NOMO-1 (cell line): ENCODE results near the gene CCNL2.
A peak's percentile ranks its signal among the peaks of the same experiment; 100 is the strongest.

Experiments used
- DNase-seq, 2 experiments: peaks; one replicate each; lab custom pipeline; 2025; ENCODE audit not compliant: unreplicated experiment in 2 of 2; lab: John Stamatoyannopoulos, UW

The CCNL2 gene

DNA sequence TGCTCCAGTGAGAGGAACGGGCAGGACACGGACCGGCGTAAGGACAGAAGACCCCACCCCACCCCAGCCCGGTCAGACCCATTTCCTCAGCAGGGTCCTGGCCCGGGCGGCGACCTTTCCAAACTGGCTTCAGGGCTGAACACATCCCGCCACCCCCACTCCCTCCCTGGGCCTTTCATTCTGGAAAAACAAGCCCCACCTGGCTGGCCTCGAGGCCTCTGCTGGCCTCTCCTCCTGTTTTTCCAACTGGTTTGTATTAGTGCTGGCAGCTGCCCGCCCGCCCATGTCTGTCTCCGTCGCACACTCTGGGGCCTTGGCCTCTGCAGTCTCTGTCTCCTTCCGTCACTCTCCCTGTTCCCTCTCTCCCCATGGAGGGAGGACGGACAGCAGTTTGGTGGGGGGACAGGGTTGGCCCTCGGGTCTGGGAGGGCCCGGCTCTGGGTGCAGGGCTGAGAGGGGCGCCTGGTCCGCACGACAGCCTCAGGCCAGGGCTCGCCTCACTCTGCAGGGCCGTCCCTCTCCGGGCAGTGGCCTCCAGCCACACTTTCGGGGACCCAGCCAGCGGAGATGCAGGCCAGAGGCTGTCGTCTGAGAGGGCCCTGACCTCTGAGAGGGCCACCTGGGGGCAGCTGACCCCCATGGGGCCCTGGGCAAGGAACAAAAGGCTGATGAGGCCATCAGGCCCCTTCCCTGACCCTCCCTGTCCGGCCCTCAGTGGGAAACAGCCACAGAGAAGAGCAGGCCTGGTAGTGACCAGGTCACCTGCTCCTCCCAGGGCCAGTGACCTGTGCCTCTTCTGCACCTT lies 39.3 kb downstream of the CCNL2 start:
- DNase-seq, result no peak

DNA sequence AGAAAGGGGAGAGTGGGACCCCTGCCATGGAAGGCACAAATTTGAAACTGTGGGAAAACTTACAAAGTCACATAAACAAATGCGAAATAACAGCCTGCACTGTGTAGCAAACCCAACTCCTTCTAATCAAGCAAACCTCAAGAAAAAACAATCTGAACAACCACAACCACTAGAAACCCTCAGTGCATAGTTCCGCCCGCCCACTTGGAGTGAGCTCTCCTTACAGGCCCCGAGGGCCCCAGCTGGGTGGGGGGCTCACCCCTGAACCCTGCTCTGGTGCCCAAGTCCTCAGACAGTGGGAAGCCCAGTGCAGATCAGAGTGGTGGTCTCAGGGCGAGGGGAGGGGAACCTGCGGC lies 39.8 kb downstream of the CCNL2 start:
- no peak for DNase-seq

DNA sequence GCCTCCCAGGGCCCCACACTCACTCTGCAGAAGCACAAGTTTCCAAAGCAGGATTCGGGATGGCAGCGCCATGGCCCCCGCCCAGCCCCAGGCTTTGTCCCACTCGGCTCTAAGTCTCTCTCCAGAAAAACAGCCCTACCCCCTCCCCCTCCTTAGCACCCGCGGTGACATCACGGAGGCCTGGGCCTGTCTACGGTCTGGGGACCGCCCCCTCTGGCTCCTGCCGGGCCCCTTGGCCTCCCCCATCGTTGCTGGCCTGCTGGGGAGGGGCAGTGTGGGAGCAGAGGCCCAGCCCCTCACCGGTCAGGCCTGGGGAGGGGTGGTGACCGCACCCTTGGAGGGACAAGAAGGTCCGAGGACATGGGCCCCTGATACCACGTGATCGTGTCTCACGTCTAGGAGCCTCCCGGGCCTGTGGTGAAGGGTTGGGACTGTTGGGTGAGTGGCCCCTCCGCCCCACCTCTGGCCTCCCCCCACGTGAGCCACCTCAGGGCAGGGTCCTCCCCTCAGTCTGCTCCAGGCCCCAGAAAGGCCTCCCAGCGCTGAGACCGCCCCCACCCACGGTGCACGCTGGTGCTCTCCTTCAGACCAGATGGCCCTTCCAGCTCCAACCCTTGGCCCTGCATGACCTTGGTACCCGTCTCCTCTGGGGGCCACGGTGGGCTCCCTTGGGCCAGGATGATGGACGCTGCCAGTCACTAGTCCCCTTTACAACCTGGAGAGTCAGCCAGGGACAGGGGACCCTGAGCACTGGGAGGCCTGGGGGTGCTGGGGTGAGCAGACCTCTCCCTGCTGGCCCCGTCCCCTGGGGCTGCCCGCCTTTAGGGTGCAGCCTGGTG lies 40.5 kb downstream of the CCNL2 start, which contains the start of gene MXRA8:
Gene MXRA8 (minus strand): TSS at position 123 of the 839 bp plus-strand sequence. CDS start 51 bp downstream, at position 72.
- peak in 1 of 2 experiments; percentile 30 for DNase-seq

DNA sequence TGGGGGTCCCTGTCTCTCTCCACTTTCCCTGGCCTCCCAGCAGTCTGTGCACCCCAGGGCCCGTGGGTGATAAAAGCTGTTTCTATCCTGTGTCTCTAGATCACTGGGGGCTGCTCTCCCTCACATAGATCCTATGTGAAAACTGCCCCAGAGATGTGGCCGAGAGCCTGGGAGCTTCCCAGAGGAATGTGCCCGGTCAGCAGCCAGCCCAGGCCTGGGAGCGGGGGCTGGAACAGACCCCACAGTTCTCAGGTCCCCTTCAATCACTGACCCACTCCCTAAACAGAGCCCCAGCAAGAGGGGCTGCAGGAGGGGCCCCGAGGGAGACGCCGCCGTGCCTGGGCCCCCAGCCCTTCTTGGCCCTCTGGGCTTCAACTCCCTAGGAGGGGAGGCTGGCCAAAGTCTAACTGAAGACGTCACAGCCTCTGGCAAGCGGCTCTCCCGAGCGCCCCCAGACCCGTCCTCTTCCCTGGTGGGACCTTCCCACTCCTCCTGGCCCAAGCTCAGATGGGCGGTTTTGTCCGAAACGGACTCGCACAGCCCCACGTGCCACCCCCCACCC lies 41.2 kb downstream of the CCNL2 start:
- DNase-seq, result no peak

DNA sequence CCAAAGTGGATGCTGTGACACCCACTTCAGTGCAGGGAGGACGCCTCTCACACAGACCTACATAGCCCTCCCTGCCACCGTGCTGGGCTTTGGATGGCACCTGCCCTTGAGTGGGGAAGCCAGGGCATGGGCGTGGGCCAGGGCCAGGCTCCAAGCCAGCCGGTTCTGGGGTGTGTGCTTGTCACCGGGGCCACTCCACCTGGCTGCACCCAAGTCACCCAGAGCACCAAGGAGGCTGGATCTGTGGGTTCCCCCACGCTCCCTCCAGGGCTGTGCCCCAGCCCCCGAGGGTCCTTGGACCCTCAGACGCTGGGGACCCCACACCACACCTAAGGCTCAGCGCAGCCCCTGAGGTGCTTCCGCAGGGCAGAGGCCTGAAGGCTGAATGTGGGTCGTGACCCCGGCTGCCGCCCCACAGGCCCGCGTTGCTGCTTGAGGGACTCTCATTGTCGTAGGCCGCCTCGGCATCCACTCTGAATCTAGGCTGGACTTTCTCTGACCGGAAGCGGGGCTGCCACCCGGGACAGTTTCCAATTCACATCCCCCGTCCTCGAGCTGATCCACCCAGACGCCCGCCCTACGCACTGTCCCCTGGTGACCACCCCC lies 42.2 kb downstream of the CCNL2 start:
- DNase-seq, result no peak

DNA sequence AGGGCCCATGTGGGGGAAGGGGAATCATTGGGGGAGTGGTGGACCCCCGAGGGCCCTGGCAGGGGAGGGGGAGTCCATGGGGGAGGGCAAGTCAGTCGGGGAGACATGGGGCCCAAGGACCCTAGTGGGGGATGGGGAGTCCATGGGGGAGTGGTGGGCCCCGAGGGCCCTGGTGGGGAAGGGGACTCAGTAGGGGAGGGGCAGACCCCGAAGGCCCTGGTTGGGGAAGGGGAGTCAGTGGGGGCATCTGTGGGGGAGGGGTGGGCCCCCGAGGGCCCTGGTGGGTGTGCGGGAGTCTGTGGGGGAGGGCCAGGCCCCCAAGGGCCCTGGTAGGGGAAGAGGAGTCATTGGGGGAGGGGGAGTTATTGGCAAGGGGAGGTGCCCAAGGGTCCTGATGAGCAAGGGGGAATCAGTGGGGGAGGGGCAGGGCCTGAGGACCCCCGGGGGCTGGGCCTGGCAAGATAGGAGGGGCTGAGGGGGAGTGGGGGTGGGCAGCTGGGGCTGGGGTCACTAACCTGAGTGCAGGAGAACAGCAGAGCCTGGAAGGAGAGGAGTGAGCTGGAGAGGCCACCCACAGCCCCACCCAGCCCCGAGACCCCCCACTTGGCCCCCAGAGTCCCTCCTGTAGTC lies 42.9 kb downstream of the CCNL2 start:
- no peak for DNase-seq

DNA sequence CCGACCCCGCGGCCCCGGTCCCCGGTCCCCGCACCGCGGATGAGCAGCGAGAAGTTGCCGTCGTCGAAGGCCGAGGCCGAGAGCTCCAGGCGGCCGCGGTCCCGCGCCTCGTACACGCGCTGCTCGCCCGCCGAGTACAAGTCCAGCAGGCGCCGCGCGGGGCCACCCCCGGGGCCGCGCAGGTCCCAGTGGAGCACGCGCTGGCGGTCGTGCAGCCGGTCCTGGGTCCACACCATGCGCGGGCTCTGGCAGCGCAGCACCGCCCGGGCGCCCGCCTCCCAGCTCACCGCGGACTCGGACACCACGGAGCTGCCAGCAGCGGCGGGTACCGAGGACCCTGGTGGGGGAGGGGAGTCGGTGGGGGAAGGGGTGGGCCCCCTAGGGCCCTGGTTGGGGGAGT lies 43.7 kb downstream of the CCNL2 start:
- DNase-seq, result peak; percentile 34 to 48

DNA sequence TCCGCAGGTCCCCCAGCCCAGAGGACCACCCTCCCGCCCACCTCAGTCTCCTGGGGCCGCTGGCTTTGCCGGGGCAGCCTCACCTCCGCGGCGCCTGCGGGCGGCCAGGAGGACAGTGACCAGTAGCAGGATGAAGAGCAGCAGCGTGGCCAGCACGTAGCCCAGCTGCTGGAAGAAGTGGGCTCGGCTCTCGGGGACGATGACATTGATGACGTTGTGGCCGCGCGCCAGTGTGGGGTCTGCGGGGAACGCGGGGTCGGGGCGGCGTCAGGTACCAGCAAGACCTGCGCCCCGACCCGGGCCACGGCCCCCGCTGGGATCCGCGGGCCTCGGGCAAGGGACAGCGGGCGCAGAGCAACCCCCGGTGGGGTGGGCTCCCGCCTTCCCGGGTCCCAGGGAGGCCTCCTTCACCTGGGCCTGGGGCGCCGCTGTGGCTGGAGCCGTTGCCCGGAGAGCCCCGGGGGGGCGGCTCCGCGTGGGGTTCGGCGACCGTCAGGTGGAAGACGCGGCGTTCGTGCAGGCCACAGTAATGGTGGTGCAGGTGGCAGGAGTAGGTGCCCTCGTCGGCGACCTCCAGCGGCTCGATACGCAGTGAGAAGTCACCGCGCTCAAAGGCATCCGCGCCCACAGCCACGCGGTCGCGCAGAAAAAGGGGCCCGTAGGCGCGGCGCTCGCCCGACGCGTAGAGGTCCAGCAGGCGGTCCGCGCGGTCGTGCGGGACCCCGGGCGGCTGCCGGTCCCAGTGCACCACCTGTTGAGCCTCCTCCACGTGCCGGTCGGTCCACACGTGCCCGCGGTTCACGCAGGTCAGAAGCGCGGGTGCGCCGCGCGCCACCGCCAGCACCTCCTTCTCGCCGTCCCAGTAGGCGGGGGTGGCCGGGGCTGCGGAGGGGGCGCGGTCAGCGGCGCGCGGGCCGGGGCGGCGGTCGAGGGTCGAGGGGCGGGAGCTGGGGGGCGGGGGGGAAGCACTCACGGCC lies 44.6 kb downstream of the CCNL2 start:
- DNase-seq, result no peak

DNA sequence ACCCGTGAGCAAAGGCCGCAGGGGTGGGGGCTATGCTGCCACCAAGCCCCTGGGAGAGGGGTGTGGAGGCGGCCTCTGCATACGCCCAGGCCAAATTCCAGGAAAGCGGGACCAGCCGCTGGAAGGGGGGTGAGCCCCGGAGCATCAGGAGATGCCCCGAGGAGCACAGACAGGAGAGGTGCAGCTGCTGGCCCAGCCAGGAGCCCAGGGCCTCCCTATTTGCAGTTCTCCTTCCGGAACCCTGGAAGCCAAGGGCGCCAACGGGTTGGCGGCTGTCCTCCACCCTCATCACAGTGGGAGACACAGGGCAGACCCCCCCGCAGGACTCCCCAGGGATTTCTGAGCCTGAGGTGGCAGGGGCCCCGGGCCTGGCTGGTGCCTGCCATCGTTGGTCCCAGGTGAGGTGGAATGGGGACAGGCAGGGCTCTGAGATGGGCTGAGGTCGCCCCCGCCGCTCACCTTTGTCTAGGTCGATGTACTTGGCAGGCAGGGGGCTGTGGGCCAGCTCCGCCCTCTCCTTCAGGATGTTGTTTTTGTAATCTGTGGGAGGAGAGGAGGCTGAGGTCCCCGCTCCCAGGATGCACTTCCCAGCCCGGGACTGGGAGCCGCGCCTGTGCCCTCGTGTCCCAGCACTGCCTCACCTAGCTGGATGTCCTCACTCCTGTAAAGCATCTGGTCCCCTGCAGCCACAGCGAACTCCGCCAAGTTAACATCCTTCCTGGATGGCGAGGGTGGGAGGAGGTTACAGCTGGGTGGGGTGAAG lies 45.6 kb downstream of the CCNL2 start:
- no peak for DNase-seq

DNA sequence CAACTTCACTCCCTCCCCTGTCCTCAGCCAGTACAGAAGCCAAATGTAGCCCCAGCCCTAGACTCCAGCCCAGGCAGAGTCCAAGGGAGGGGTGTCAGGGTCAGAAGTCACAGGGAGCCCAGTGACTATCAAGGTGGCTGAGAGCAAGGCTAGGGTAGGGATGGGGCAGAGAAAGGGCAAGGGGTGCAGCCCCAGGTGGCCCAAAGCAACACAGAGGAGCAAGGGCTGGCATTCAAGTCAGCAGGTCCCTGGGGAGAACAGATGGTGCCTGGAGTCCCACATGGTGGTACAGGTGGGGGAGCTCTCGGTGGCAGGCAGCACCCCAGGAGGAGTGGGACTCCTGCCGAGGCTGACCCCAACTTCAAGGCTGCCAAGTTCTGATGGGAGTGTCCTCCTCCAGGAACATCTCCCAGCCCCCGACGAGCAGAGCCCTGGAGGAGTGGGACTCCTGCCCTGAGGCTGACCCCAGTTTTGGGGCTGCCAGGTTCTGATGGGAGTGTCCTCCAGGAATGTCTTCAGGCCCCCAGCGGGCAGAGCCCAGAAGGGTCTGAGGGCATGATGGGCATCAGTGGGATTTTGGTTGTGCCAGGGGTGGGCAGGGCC lies 46.2 kb downstream of the CCNL2 start:
- no peak for DNase-seq

DNA sequence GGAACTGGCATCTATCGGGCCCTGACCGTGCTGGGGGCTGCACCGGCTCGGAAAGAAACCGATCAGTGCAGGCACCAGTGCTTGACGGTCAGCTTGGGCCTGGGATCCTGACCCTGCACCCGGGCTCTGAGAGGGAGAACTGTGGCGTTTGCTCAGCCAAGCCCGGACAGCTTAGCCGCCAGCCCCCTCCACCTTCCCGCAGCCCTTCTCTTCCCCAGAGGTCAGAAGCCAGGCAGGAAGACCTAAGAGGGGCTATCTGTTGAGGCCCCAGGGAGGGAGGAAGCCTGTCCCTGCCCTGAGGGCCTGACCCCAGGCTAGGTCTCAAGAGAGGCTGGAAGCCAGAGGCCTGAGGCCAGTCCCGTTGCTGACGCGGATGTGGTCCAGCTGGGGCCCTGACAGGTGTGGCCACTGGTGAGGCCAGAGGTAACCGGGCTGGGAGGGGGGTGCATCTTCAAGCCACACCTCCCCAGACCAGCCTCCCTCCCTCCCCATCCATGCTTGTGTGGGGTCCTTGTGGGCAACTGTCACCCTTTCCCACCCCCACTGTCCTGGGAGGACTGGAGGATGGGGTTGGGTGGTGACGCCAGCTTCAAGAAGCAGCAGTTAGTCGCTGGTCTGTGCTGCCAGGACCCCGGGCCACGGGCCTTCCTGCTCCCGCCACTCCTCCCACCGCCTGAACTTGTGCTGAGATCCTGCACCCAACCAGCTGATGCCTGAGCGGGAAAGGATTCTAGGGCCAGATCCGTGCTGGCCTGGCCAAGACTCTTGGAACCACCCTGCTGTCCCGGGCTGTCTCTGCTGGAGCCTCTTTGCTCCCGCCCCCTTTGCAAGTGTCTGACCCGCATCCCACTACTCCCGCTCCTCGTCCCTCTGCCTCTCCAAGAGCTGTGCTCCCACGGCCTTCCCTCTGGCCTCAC lies 47.4 kb downstream of the CCNL2 start:
- no peak for DNase-seq

DNA sequence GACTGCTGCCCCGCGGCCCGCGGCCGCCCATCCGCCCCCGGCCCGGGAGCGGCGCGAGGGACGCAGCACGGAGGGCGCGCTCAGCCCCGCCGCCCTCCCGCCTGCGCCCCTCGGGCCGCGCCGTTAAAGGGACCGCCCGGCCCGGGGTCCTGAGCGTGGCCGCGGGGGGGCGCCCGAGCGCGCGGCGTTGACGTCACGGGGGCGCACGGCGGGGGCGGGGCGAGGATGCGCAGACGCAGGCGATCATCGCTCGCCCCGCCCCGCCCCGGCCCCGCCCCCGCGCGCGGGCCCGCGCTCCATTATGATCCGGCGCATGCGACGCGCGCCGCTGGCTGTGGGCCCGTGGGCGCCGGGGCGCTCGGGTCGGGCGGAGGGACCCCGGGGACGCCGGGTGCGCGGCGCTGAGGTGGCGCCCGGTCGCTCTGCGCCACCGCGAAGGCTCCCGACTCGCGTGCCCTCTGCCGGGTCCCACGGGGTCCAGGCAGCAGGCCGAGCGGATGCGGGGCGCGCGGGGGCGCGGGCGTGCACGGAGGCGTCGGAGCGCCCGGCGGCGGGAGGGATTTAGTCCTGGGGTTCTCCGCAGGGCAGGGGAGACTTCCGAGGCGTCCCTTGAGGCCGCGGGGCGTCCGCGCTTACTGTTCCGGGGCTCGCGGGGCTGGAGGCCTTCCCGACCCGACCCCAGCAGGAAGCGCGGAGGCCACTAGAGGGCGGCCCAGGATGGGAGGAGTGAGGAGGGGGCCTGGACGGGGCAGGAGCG lies 49.7 kb downstream of the CCNL2 start, which contains the start of gene DVL1:
Gene DVL1 (minus strand): TSS at position 163 of the 757 bp plus-strand sequence. CDS start 353 bp downstream, outside the sequence.
- DNase-seq, result peak; percentile 18 to 68

DNA sequence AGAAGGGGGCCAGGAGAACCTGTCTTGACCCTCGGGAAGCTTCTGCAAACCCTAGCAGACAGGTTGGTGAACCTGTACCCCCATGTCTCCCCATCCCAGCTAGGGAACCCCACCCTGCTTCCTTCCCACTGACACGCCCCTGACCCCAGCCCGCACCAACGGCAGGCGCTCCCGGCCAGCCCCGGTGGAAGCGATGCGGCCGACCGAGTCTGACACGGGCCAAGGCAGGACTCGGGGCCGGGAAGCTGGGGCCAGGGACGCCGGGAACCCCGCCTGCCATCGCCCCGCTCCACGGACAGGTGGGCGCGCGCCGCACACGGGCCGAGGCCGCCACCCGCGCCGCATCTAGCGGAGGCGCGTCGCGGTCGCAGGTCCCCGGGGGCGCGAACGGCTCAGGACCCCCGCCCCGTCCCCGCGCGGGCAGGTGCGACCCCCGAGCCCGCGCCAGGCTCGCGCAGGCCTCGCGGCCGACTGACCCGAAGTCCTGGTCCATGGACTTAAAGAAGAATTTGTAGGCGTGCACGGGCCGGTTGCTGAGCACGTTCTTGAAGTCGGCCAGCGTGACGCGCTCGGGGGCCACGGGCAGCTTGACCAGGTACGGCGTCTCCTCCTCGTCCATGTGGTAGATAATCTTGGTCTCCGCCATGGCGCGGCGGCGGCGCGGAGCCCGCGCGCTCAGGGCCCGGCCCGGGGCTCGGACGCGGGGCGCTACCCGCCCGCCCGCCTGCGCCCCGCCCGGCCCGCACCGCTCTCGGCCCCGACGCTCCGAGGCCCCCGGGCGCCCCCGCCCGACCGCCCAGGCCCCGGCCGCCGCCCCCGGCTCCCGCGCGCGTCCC lies 50.5 kb downstream of the CCNL2 start:
- no peak for DNase-seq

DNA sequence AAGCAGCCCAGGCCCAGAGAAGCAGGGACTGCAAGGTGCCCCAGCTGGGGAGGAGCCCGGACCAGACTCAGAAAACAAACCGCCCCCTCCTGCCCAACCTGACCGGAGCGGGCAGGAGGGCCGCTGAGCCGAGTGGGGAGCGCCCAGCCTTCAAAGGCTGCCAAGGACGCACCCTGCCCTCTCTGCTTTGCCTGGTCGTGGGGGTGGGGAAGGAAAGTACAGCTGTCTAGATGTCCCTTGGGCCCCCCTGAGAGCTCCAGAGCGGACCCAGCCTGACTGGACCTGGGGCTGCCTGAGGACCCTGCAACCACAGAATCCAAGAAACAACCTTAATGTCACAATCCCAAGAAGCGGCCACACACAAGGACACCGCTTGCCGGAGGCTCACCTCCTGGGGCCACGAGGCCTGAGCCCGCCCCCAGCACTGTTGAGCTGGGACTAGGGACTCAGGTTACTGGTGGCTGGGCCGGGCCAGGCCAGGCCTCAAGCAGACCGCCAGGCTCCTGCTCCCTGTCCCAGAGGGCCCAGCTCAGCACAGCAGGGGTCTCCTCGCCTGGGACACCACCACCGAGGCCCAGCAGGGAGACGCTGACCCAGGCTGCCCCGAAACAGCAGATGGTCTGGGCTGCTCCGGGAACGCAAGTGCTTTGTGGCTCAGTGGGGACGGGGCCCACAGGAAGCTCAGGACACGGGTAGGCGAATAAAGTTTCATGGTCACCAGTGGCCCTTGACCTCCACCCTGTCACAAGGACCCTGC lies 51.3 kb downstream of the CCNL2 start:
- DNase-seq, result no peak

DNA sequence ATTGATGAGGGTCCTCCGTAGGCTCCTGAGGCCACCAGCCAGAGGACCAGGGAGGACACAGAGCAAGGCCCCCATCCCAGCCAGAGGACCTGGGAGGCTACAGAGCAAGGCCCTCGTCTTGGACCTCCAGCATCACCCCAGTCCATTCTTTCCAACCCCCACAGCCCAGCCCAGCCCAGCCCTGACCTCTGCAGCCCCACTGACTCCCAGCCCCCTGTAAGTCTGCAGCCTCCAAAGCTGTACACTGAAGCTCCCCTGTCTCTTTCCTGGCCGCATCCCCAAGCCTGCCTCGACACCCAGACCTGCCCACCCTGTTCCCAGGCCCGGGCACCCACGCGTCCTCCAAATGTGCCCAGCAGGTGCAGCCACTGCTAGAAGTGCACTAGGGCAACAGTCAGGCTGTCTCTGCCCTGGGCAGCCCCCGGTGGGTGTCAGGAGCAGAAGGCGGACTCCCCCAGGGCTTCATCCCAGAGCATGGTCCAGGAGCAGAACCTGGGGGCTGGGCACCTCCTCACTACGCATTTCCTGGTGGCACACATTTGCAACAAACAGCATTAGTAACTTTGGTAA lies 52.0 kb downstream of the CCNL2 start:
- no peak for DNase-seq
